WTC11 (cell line): ENCODE results near the gene GLI1.

Experiments
- CREB1 ChIP-seq: sonication (generic); formaldehyde crosslinking; IDR thresholded peaks from 2 replicates; pipeline ENCODE4 v1.8.0; 2023; ENCODE audit warnings: mild to moderate bottlenecking, missing genetic modification reagents
- EMX1 ChIP-seq: fragments of 250-450 bp; sonication (Bioruptor Pico); IDR thresholded peaks from 2 replicates; pipeline ENCODE4 v1.8.0; 2021; ENCODE audit warnings: mild to moderate bottlenecking
- NFYB ChIP-seq: sonication (generic); formaldehyde crosslinking; conservative IDR thresholded peaks from 2 replicates; pipeline ENCODE4 v1.8.0; 2022; ENCODE audit warnings: low read depth, missing genetic modification reagents
- NR3C1 ChIP-seq: sonication (generic); formaldehyde crosslinking; conservative IDR thresholded peaks from 2 replicates; pipeline ENCODE4 v1.8.1; 2023; ENCODE audit warnings: low read depth, mild to moderate bottlenecking, missing genetic modification reagents
- TP53 ChIP-seq: sonication (generic); formaldehyde crosslinking; IDR thresholded peaks from 2 replicates; pipeline ENCODE4 v1.8.1; 2023; ENCODE audit warnings: mild to moderate bottlenecking, missing genetic modification reagents
- TF ChIP-seq, protein P1 (sequence below): sonication (generic); formaldehyde crosslinking; IDR thresholded peaks from 2 replicates; pipeline ENCODE4 v1.8.0; 2023; ENCODE audit warnings: missing genetic modification reagents, mild to moderate bottlenecking, borderline replicate concordance
- TF ChIP-seq, protein P2 (sequence below): fragments of 200-600 bp; IDR thresholded peaks from 2 replicates; pipeline ENCODE4 v1.8.0; 2022; ENCODE audit warnings: antibody characterized with exemption
- TF ChIP-seq, protein P3 (sequence below): sonication (generic); formaldehyde crosslinking; IDR thresholded peaks from 2 replicates; pipeline ENCODE4 v1.8.0; 2022; ENCODE audit warnings: mild to moderate bottlenecking, missing genetic modification reagents
- TF ChIP-seq, protein P4 (sequence below): sonication (generic); formaldehyde crosslinking; IDR thresholded peaks from 2 replicates; pipeline ENCODE4 v1.8.0; 2022; ENCODE audit warnings: mild to moderate bottlenecking, missing genetic modification reagents

DNA sequence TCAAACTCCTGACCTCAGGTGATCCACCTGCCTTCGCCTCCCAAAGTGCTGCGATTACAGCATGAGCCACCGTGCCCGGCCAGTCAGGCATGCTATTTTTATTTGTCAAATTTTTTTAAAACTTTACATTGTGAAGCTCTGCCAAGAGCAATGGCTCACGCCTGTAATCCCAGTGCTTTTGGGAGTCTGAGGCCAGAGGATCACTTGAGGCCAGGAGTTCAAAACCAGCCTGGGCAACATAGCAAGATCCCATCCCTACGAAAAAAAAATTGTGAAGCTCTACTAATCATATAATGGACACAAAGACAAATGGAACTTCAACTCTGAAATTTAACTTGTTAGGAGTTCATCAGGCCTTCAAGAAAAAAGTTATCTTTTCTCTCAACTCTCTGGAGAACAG lies 30.6 kb upstream of the GLI1 start:
- TF ChIP-seq NFYB (no peak), EMX1 (CRISPR knock-in tag) (no peak), TP53 (no peak), CREB1 (CRISPR knock-in tag) (no peak), NR3C1 (CRISPR knock-in tag) (no peak)
- TF ChIP-seq, protein P1, sequence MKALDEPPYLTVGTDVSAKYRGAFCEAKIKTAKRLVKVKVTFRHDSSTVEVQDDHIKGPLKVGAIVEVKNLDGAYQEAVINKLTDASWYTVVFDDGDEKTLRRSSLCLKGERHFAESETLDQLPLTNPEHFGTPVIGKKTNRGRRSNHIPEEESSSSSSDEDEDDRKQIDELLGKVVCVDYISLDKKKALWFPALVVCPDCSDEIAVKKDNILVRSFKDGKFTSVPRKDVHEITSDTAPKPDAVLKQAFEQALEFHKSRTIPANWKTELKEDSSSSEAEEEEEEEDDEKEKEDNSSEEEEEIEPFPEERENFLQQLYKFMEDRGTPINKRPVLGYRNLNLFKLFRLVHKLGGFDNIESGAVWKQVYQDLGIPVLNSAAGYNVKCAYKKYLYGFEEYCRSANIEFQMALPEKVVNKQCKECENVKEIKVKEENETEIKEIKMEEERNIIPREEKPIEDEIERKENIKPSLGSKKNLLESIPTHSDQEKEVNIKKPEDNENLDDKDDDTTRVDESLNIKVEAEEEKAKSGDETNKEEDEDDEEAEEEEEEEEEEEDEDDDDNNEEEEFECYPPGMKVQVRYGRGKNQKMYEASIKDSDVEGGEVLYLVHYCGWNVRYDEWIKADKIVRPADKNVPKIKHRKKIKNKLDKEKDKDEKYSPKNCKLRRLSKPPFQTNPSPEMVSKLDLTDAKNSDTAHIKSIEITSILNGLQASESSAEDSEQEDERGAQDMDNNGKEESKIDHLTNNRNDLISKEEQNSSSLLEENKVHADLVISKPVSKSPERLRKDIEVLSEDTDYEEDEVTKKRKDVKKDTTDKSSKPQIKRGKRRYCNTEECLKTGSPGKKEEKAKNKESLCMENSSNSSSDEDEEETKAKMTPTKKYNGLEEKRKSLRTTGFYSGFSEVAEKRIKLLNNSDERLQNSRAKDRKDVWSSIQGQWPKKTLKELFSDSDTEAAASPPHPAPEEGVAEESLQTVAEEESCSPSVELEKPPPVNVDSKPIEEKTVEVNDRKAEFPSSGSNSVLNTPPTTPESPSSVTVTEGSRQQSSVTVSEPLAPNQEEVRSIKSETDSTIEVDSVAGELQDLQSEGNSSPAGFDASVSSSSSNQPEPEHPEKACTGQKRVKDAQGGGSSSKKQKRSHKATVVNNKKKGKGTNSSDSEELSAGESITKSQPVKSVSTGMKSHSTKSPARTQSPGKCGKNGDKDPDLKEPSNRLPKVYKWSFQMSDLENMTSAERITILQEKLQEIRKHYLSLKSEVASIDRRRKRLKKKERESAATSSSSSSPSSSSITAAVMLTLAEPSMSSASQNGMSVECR (CRISPR knock-in tag) = no peak
- TF ChIP-seq, protein P2, sequence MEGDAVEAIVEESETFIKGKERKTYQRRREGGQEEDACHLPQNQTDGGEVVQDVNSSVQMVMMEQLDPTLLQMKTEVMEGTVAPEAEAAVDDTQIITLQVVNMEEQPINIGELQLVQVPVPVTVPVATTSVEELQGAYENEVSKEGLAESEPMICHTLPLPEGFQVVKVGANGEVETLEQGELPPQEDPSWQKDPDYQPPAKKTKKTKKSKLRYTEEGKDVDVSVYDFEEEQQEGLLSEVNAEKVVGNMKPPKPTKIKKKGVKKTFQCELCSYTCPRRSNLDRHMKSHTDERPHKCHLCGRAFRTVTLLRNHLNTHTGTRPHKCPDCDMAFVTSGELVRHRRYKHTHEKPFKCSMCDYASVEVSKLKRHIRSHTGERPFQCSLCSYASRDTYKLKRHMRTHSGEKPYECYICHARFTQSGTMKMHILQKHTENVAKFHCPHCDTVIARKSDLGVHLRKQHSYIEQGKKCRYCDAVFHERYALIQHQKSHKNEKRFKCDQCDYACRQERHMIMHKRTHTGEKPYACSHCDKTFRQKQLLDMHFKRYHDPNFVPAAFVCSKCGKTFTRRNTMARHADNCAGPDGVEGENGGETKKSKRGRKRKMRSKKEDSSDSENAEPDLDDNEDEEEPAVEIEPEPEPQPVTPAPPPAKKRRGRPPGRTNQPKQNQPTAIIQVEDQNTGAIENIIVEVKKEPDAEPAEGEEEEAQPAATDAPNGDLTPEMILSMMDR = no peak
- TF ChIP-seq, protein P3, sequence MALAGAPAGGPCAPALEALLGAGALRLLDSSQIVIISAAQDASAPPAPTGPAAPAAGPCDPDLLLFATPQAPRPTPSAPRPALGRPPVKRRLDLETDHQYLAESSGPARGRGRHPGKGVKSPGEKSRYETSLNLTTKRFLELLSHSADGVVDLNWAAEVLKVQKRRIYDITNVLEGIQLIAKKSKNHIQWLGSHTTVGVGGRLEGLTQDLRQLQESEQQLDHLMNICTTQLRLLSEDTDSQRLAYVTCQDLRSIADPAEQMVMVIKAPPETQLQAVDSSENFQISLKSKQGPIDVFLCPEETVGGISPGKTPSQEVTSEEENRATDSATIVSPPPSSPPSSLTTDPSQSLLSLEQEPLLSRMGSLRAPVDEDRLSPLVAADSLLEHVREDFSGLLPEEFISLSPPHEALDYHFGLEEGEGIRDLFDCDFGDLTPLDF = no peak
- TF ChIP-seq, protein P4, sequence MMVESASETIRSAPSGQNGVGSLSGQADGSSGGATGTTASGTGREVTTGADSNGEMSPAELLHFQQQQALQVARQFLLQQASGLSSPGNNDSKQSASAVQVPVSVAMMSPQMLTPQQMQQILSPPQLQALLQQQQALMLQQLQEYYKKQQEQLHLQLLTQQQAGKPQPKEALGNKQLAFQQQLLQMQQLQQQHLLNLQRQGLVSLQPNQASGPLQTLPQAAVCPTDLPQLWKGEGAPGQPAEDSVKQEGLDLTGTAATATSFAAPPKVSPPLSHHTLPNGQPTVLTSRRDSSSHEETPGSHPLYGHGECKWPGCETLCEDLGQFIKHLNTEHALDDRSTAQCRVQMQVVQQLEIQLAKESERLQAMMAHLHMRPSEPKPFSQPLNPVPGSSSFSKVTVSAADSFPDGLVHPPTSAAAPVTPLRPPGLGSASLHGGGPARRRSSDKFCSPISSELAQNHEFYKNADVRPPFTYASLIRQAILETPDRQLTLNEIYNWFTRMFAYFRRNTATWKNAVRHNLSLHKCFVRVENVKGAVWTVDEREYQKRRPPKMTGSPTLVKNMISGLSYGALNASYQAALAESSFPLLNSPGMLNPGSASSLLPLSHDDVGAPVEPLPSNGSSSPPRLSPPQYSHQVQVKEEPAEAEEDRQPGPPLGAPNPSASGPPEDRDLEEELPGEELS = no peak
